Prostate gland (tissue), 2 donors: ENCODE measurements around the gene ABCC2. TPM values are rescaled to one million over a fixed set of nuclear protein-coding genes. Genes with fewer than 3 reads are reported as not detected.

ENCODE experiments used
- DNase-seq: peaks from one replicate; pipeline ENCODE4 v3.0.0-alpha.2; 2019; ENCODE audit warnings: low spot score
- H3K27ac ChIP-seq, 2 donors: fragments of 200-600 bp; sonication (generic); 2 replicates each; pipeline ENCODE4 v1.5.1; 2017 to 2019
- H3K27me3 ChIP-seq: fragments of 200-600 bp; sonication (generic); replicated peaks from 2 replicates; pipeline ENCODE4 v1.5.1; 2019; ENCODE audit not compliant: insufficient read depth
- H3K36me3 ChIP-seq, 2 donors: fragments of 200-600 bp; sonication (generic); 1 replicate in 1 of 2; 2 replicates in 1 of 2; pipeline versions ENCODE4 v1.5.1 to v1.8.1; 2017 to 2019
- H3K4me1 ChIP-seq: fragments of 200-600 bp; sonication (generic); replicated peaks from 2 replicates; pipeline ENCODE4 v1.5.1; 2019
- H3K4me3 ChIP-seq, 2 donors: fragments of 200-600 bp; sonication (generic); 2 replicates each; pipeline ENCODE4 v1.5.1; 2017 to 2019
- H3K9me3 ChIP-seq: fragments of 200-600 bp; sonication (generic); 2 replicates; pipeline ENCODE4 v1.5.1; 2017
- POLR2A ChIP-seq: fragments of 450-650 bp; IDR thresholded peaks from one replicate; pipeline ENCODE4 v1.6.1; 2016; ENCODE audit warnings: antibody characterized with exemption, mild to moderate bottlenecking
- POLR2AphosphoS5 ChIP-seq: sonication (generic); formaldehyde crosslinking; IDR thresholded peaks from one replicate; pipeline ENCODE4 v1.6.1; 2017; ENCODE audit warnings: antibody characterized with exemption
- WGBS: methylation state at CpG from one replicate; pipeline ENCODE4 v1.1.5; 2018; 5-methylcytosine and 5-hydroxymethylcytosine counted together
- intact Hi-C: fragments of 100-400 bp; cut with DNase I; formaldehyde crosslinking; loops from one replicate; pipeline ENCODE4 v1.14.2; 2022
- total RNA-seq, 2 donors: library from RNA; depleted of rRNA; stranded (reverse); fragments of >200 nt; gene quantifications; one replicate each; pipeline ENCODE4 v1.1.0, GENCODE V29; 2016
- TF ChIP-seq, protein P1 (sequence below), 4 experiments: fragments of 200-600 bp in 2 of 4; fragments of 450-650 bp in 2 of 4; sonication (generic) in 2 of 4; IDR thresholded peaks; 1 replicate in 3 of 4; 2 replicates in 1 of 4; pipeline ENCODE4 v1.5.1; 2016 to 2019; ENCODE audit warnings: antibody characterized with exemption in 4 of 4, mild to moderate bottlenecking in 2 of 4, moderate library complexity in 2 of 4

Gene ABCC2
- total RNA-seq, 2 donors from 2014 or later = 0.14 to 0.74 TPM

DNA sequence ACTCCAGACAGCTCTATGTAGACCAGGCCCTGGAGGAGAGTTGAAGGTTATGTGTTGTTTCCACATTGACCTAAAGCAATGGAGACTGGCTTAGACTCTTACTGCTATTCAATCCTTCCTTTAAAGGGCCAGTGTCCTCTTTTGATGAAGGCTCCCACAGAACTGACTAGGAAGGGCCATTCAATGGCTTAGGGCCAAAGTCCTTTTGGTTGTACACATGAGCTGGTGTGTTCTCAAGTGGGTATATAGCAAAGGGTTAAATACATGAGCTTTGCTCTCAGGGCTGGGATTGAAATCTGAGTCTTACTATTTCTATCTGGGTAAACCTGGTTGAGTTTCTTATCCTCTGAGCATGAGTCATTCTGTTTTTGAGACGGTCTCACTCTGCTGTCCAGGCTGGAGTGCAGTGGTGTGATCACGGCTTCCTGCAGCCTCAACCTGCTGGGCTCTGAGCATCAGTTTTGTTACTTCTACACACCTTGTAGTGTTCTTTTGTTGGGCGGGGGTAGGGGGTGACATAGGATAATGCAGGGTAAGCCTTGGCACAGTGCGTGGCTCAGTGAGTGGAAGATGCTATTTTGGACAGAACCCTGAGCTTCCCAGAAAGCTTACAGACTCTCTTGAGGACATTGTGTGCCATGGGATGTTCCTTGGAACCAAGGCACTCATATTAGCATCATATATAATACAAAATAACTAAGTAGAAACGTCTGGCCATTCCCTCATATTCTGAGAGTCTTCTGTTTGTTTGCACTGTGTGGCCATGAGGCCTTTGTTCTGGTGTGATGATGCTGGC lies 90.1 kb downstream of the ABCC2 start:
- no peak overlapping the region for H3K4me3 ChIP-seq
- H3K27me3 ChIP-seq = no peaks in the 10 kb centered on the region
- DNase-seq = no peak
- H3K4me1 ChIP-seq = no peaks in the 10 kb centered on the region
- WGBS = 65% methylated on average over 5 of the region's 5 CpGs
- TF ChIP-seq POLR2A = no peak
- TF ChIP-seq, protein P1, sequence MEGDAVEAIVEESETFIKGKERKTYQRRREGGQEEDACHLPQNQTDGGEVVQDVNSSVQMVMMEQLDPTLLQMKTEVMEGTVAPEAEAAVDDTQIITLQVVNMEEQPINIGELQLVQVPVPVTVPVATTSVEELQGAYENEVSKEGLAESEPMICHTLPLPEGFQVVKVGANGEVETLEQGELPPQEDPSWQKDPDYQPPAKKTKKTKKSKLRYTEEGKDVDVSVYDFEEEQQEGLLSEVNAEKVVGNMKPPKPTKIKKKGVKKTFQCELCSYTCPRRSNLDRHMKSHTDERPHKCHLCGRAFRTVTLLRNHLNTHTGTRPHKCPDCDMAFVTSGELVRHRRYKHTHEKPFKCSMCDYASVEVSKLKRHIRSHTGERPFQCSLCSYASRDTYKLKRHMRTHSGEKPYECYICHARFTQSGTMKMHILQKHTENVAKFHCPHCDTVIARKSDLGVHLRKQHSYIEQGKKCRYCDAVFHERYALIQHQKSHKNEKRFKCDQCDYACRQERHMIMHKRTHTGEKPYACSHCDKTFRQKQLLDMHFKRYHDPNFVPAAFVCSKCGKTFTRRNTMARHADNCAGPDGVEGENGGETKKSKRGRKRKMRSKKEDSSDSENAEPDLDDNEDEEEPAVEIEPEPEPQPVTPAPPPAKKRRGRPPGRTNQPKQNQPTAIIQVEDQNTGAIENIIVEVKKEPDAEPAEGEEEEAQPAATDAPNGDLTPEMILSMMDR (IDR thresholded peaks at IDR 0.05) = no peak
- intact Hi-C loops = no loop called here
- no peaks in the 10 kb centered on the region for H3K9me3 ChIP-seq
- no peak overlapping the region for H3K27ac ChIP-seq
- peaks cover 0 to 3% of the 10 kb centered on the region in 2 donors for H3K36me3 ChIP-seq

DNA sequence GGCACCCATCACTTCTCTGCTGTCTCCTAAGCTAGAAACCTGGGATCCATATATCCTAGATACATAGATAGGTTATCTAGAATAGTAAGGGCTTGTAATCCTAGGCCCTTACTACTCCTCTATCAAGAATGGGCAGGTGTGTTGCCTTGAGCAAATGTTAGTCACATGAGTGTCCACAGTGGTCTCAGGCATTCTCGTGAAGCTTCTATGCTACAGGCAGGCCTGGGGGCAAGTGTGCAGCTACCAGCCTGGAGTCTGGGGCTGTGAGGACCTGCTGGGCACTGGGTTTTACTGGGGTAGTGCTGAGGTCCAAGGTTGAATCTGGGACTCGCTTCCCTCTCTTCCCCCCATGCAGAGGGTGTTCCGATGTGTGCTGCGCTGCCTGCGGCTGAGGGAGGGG lies 91.4 kb downstream of the ABCC2 start:
- Histone ChIP-seq H3K4me1 (no peaks in the 10 kb centered on the region), H3K9me3 (no peaks in the 10 kb centered on the region), H3K4me3 (no peak overlapping the region), H3K27me3 (no peaks in the 10 kb centered on the region), H3K27ac (no peak overlapping the region), H3K36me3 (peaks cover 0 to 3% of the 10 kb centered on the region in 2 donors)
- 88% methylated on average over 5 of the region's 5 CpGs for WGBS
- intact Hi-C loops = no loop called here
- no peak for DNase-seq
- TF ChIP-seq, protein P1 (IDR thresholded peaks at IDR 0.05) = no peak
- no peak for TF ChIP-seq POLR2AphosphoS5
- TF ChIP-seq POLR2A = no peak

DNA sequence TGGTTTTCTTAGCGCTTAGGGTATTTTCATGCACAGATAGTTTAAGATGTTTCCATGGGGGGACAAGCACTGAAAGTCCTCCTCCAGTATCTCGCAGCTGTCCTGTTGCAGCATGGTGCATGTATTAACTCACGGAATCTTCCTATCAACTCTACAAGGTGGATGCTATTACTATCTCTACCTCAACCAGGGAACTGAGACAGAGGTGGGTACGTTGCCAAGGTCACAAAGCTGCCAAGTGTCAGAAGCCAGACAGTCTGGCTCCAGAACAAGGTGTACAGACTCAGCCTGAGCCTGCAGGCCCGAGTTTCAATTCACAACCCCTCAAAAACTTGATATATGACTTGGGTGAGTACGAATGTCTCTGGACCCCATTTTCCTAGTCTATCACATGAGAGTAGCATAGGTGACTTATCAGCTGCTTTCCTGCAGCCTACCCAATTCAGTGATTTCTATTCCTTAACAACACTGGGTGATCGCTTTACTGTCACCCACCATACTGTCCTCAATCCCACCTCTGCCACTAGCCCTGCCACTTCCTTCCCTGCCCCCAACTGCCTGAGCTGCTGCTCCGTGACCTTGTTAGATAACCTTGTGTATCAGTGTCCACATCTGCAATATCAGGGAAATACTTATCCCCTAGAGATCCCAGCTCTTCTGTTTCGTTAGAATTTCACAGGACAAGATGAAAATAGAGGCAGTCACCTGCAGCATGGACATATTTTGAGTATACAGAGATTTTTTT lies 92.1 kb downstream of the ABCC2 start:
- DNase-seq = no peak
- WGBS = 73% methylated on average over 9 of the region's 9 CpGs

DNA sequence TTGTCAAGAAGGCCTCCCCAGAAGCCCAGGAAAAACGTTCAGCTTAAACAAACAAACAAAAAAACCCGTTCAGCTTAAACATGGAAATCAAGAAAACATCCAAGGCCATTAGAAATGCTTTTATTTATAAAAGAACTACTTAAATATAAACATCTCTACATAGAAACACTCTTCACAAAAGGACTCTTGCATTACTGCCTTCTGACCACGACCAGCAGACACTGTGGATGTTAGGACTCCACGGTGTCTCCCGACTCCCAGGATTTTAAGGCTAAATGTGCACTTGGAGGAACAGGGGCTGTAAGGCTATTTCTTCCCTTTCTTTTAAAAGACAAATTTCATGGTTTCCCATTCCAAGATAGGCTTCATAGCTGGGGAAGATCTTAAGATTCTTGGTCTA lies 93.0 kb downstream of the ABCC2 start:
- H3K9me3 ChIP-seq = no peaks in the 10 kb centered on the region
- H3K4me1 ChIP-seq = no peaks in the 10 kb centered on the region
- no peak overlapping the region for H3K27ac ChIP-seq
- peaks cover 0 to 3% of the 10 kb centered on the region in 2 donors for H3K36me3 ChIP-seq
- no peaks in the 10 kb centered on the region for H3K27me3 ChIP-seq
- WGBS = 80% methylated on average over 5 of the region's 5 CpGs
- no peak overlapping the region for H3K4me3 ChIP-seq
- no peak for TF ChIP-seq POLR2AphosphoS5
- TF ChIP-seq POLR2A = no peak
- TF ChIP-seq, protein P1 (IDR thresholded peaks at IDR 0.05) = no peak
- DNase-seq = no peak
- intact Hi-C loops = no loop called here

More for the DNA sequence above, 92.1 kb downstream of the ABCC2 start:
- no peaks in the 10 kb centered on the region for H3K9me3 ChIP-seq
- H3K36me3 ChIP-seq = peaks cover 0 to 3% of the 10 kb centered on the region in 2 donors
- no peak overlapping the region for H3K4me3 ChIP-seq
- intact Hi-C loops = no loop called here
- H3K27ac ChIP-seq = no peak overlapping the region
- H3K4me1 ChIP-seq = no peaks in the 10 kb centered on the region
- TF ChIP-seq, protein P1 (IDR thresholded peaks at IDR 0.05) = no peak
- TF ChIP-seq POLR2A (no peak), POLR2AphosphoS5 (no peak)
- H3K27me3 ChIP-seq = no peaks in the 10 kb centered on the region
